ENCODE data around the gene PPP3R1.

Gene PPP3R1

DNA sequence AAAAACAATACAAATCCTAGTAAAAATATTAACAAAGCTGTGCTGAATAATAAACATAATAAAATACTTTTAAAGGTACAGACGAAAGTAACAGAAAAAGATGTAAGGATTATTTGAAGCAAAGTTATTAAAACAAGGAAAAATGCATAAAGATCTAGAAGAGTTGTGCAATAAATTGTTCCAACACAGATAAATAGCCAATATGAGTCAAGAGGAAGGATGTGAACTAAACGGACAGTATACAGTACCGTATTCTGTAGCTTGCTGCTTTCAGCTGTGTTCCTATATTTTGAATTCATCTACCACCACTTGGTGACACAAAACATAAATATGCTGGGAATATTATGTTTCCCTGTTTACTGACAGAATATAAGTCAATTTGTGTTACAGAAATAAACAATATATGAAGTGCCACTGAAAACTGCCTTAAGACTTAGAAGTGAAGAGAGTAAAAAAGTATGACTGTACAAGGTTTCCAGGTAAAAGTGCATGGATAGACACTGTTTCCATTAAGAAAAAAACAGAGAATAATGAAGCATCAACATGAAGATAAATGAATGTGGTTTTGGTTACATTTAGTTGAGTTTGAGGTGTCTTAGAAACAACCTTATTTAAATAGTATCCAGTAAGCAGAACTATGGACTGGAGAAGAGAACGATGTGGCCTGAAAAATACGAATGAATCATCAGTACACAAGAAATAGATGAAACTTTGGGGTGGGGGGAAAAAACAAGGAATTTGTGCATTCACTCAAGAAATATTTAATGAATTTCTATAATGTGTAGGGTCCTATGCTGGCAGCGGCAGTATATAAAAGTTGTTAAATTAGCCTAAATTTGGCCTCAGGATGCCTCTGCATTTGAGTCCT, 13.1 kb downstream of the PPP3R1 start:
- H3K4me1 ChIP-seq (ENCODE audit: control insufficient read depth in 1 of 2, insufficient read depth in 2 of 2, low read length in 2 of 2): no peaks in the 10 kb centered on the region

DNA sequence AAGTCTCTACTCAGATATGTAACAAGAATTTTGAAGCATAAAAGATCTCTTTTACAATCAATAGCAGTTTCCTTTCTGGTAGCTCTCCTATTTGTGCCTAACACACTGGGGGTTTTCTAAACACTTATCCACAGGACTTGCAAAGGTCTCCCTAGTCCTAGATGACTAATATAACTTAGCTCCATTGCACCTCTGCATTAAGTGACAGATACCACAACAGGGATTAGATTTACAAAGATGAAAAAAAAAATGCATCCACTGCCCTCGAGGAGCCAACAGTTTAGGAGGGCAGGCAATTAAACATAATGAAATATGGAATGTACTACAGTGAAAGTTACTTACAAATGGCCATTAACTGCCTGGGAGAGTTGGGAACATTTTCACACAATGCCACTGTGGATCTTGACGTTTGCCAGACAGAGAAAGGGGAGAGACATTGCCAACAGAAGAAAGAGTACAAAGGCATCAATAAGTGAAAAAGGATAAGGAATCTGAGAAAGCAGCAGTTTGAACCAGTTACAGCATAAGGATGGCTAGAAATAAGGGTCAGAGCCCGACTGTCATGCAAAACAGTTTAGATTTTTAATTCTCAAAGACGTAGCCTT, 14.3 kb downstream of the PPP3R1 start:
- DNase-seq: no peak
- Histone ChIP-seq H3K79me1 (ENCODE audit: low read length) (no peaks in the 10 kb centered on the region), H3K4me1 (ENCODE audit: control insufficient read depth in 1 of 2, insufficient read depth in 2 of 2, low read length in 2 of 2) (no peaks in the 10 kb centered on the region), H2BK5ac (ENCODE audit: low read depth, low read length, poor library complexity) (no peak overlapping the region), H4K91ac (ENCODE audit: low read depth, low read length) (no peak overlapping the region), H2BK120ac (ENCODE audit: insufficient read depth, low read length, poor library complexity) (no peak overlapping the region), H3K4me3 (ENCODE audit: low read depth, low read length) (no peak overlapping the region), H2BK12ac (ENCODE audit: low read length) (no peak overlapping the region), H3K23ac (ENCODE audit: low read length) (no peak overlapping the region), H3K27ac (ENCODE audit: low read depth, low read length) (no peak overlapping the region), H3K4me2 (ENCODE audit: low read length) (no peak overlapping the region), H3K79me2 (ENCODE audit: control insufficient read depth, insufficient read depth, low read length, poor library complexity) (peaks cover 9% of the 10 kb centered on the region), H3K18ac (ENCODE audit: low read length) (no peak overlapping the region), H4K12ac (ENCODE audit: low read depth, low read length) (no peak overlapping the region), H3K36me3 (ENCODE audit: control insufficient read depth in 1 of 2, insufficient read depth in 2 of 2, low read length in 2 of 2) (peaks cover 0 to 2% of the 10 kb centered on the region in 2 experiments), H4K8ac (ENCODE audit: low read depth, low read length) (no peak overlapping the region), H3K14ac (ENCODE audit: low read length) (no peak overlapping the region), H2AK5ac (ENCODE audit: low read length) (no peak overlapping the region), H3K9ac (ENCODE audit: low read length) (no peak overlapping the region), H2AFZ (ENCODE audit: insufficient read depth, low read length, poor library complexity) (no peak overlapping the region), H3K9me3 (ENCODE audit: insufficient read depth, low read depth, low read length) (no peaks in the 10 kb centered on the region), H3K4ac (ENCODE audit: low read depth, low read length) (peak overlapping the region; percentile 79), H3K27me3 (ENCODE audit: insufficient read depth, low read length) (no peaks in the 10 kb centered on the region)
- no CpG with 5 or more reads among the region's 4 CpGs for WGBS (ENCODE audit: extremely low coverage, insufficient coverage, insufficient read length)

More for the DNA sequence above, 13.1 kb downstream of the PPP3R1 start:
- no peak overlapping the region for H3K27ac ChIP-seq (ENCODE audit: low read depth, low read length)
- no peaks in the 10 kb centered on the region for H3K9me3 ChIP-seq (ENCODE audit: insufficient read depth, low read depth, low read length)
- peaks cover 9% of the 10 kb centered on the region for H3K79me2 ChIP-seq (ENCODE audit: control insufficient read depth, insufficient read depth, low read length, poor library complexity)
- H3K27me3 ChIP-seq (ENCODE audit: insufficient read depth, low read length): no peaks in the 10 kb centered on the region
- H3K4me2 ChIP-seq (ENCODE audit: low read length): no peak overlapping the region
- H3K18ac ChIP-seq (ENCODE audit: low read length): no peak overlapping the region
- WGBS (ENCODE audit: extremely low coverage, insufficient coverage, insufficient read length): no CpG with 5 or more reads among the region's 6 CpGs
- H3K4ac ChIP-seq (ENCODE audit: low read depth, low read length): no peak overlapping the region
- no peak for DNase-seq
- H4K91ac ChIP-seq (ENCODE audit: low read depth, low read length): no peak overlapping the region
- H2AFZ ChIP-seq (ENCODE audit: insufficient read depth, low read length, poor library complexity): no peak overlapping the region
- no peak overlapping the region for H3K23ac ChIP-seq (ENCODE audit: low read length)
- H3K9ac ChIP-seq (ENCODE audit: low read length): no peak overlapping the region
- peaks cover 0 to 2% of the 10 kb centered on the region in 2 experiments for H3K36me3 ChIP-seq (ENCODE audit: control insufficient read depth in 1 of 2, insufficient read depth in 2 of 2, low read length in 2 of 2)
- no peak overlapping the region for H2BK5ac ChIP-seq (ENCODE audit: low read depth, low read length, poor library complexity)
- no peak overlapping the region for H3K4me3 ChIP-seq (ENCODE audit: low read depth, low read length)
- H4K8ac ChIP-seq (ENCODE audit: low read depth, low read length): no peak overlapping the region
- no peaks in the 10 kb centered on the region for H3K79me1 ChIP-seq (ENCODE audit: low read length)
- H2BK120ac ChIP-seq (ENCODE audit: insufficient read depth, low read length, poor library complexity): no peak overlapping the region
- no peak overlapping the region for H2AK5ac ChIP-seq (ENCODE audit: low read length)
- H2BK12ac ChIP-seq (ENCODE audit: low read length): no peak overlapping the region
- no peak overlapping the region for H4K12ac ChIP-seq (ENCODE audit: low read depth, low read length)
- H3K14ac ChIP-seq (ENCODE audit: low read length): no peak overlapping the region

DNA sequence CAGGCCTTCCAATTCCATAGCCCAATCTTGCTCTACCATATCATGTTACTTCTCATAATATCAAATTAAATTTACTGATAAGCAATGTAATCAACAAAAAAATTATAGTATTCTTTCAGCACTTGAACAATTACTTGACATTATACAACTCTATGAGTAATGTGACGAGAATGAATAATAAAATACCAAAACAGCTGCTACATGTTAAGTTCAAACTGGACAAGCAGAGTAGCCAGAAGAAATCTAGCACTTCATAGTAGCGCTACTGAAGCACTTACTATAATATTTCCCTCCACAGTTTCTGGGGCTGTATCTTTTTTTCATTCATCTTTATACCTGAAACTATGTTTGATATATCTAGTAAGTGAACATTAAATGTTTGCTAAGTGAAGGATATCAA, 14.9 kb downstream of the PPP3R1 start:
- no peak overlapping the region for H2BK5ac ChIP-seq (ENCODE audit: low read depth, low read length, poor library complexity)
- H4K91ac ChIP-seq (ENCODE audit: low read depth, low read length): no peak overlapping the region
- H3K79me1 ChIP-seq (ENCODE audit: low read length): no peaks in the 10 kb centered on the region
- no peak overlapping the region for H3K4me2 ChIP-seq (ENCODE audit: low read length)
- no peak overlapping the region for H3K4ac ChIP-seq (ENCODE audit: low read depth, low read length)
- no peak overlapping the region for H3K4me3 ChIP-seq (ENCODE audit: low read depth, low read length)
- H3K4me1 ChIP-seq (ENCODE audit: control insufficient read depth in 1 of 2, insufficient read depth in 2 of 2, low read length in 2 of 2): no peaks in the 10 kb centered on the region
- no peak for DNase-seq
- peaks cover 11% of the 10 kb centered on the region for H3K79me2 ChIP-seq (ENCODE audit: control insufficient read depth, insufficient read depth, low read length, poor library complexity)
- H3K36me3 ChIP-seq (ENCODE audit: control insufficient read depth in 1 of 2, insufficient read depth in 2 of 2, low read length in 2 of 2): peaks cover 0 to 2% of the 10 kb centered on the region in 2 experiments
- no peaks in the 10 kb centered on the region for H3K27me3 ChIP-seq (ENCODE audit: insufficient read depth, low read length)
- no peak overlapping the region for H3K14ac ChIP-seq (ENCODE audit: low read length)
- no peak overlapping the region for H4K8ac ChIP-seq (ENCODE audit: low read depth, low read length)
- no peak overlapping the region for H3K23ac ChIP-seq (ENCODE audit: low read length)
- H3K18ac ChIP-seq (ENCODE audit: low read length): no peak overlapping the region
- H3K9me3 ChIP-seq (ENCODE audit: insufficient read depth, low read depth, low read length): no peaks in the 10 kb centered on the region
- H2BK120ac ChIP-seq (ENCODE audit: insufficient read depth, low read length, poor library complexity): no peak overlapping the region
- H3K9ac ChIP-seq (ENCODE audit: low read length): no peak overlapping the region
- no peak overlapping the region for H4K12ac ChIP-seq (ENCODE audit: low read depth, low read length)
- H2AFZ ChIP-seq (ENCODE audit: insufficient read depth, low read length, poor library complexity): no peak overlapping the region
- H3K27ac ChIP-seq (ENCODE audit: low read depth, low read length): no peak overlapping the region
- WGBS (ENCODE audit: extremely low coverage, insufficient coverage, insufficient read length): no CpG with 5 or more reads among the region's 2 CpGs
- H2AK5ac ChIP-seq (ENCODE audit: low read length): no peak overlapping the region
- H2BK12ac ChIP-seq (ENCODE audit: low read length): no peak overlapping the region

DNA sequence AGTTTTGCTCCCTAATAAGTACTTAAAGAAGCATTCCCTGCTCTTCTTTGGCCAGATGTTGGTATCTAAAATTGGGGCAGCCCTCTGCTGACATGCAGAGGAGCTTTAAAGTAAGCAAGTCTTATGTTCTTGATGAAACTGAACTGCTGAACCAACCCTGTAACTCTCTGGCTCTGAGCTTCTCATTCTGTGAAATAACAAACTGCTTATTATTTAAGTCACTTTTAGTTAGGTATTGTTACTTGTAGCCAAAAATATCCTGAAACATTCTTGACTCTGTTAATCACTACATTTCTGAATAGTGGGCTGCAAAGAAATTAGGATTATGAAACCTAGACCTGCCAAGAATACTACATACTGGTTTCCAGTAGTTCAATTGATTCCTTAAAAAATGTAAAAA, 15.5 kb downstream of the PPP3R1 start:
- Histone ChIP-seq H3K18ac (ENCODE audit: low read length) (no peak overlapping the region), H2BK12ac (ENCODE audit: low read length) (no peak overlapping the region), H3K9me3 (ENCODE audit: insufficient read depth, low read depth, low read length) (no peaks in the 10 kb centered on the region), H3K79me2 (ENCODE audit: control insufficient read depth, insufficient read depth, low read length, poor library complexity) (peaks cover 7% of the 10 kb centered on the region), H3K14ac (ENCODE audit: low read length) (no peak overlapping the region), H3K4me1 (ENCODE audit: control insufficient read depth in 1 of 2, insufficient read depth in 2 of 2, low read length in 2 of 2) (no peaks in the 10 kb centered on the region), H3K36me3 (ENCODE audit: control insufficient read depth in 1 of 2, insufficient read depth in 2 of 2, low read length in 2 of 2) (peaks cover 0 to 2% of the 10 kb centered on the region in 2 experiments), H2AFZ (ENCODE audit: insufficient read depth, low read length, poor library complexity) (no peak overlapping the region), H2AK5ac (ENCODE audit: low read length) (no peak overlapping the region), H2BK5ac (ENCODE audit: low read depth, low read length, poor library complexity) (no peak overlapping the region), H4K8ac (ENCODE audit: low read depth, low read length) (no peak overlapping the region), H3K4me3 (ENCODE audit: low read depth, low read length) (no peak overlapping the region), H3K27me3 (ENCODE audit: insufficient read depth, low read length) (no peaks in the 10 kb centered on the region), H3K9ac (ENCODE audit: low read length) (no peak overlapping the region), H3K23ac (ENCODE audit: low read length) (no peak overlapping the region), H3K79me1 (ENCODE audit: low read length) (no peaks in the 10 kb centered on the region), H4K91ac (ENCODE audit: low read depth, low read length) (no peak overlapping the region), H3K27ac (ENCODE audit: low read depth, low read length) (no peak overlapping the region), H3K4me2 (ENCODE audit: low read length) (no peak overlapping the region), H3K4ac (ENCODE audit: low read depth, low read length) (no peak overlapping the region), H4K12ac (ENCODE audit: low read depth, low read length) (no peak overlapping the region), H2BK120ac (ENCODE audit: insufficient read depth, low read length, poor library complexity) (no peak overlapping the region)
- DNase-seq: no peak

Data from trophoblast cell (in vitro differentiated cells and primary cell).